GM10266 (cell line): ENCODE results near the gene CNTN5.

Source experiments
- DNase-seq: peaks from one replicate; pipeline ENCODE4 v3.0.0; 2012; ENCODE audit errors: extremely low spot score
- TF ChIP-seq, protein P1 (sequence below): IDR thresholded peaks from 2 replicates; pipeline ENCODE4 v1.5.1; 2012; ENCODE audit warnings: mild to moderate bottlenecking, low read depth; ENCODE audit not compliant: control insufficient read depth, insufficient read depth; ENCODE audit errors: missing control alignments

The CNTN5 gene

DNA sequence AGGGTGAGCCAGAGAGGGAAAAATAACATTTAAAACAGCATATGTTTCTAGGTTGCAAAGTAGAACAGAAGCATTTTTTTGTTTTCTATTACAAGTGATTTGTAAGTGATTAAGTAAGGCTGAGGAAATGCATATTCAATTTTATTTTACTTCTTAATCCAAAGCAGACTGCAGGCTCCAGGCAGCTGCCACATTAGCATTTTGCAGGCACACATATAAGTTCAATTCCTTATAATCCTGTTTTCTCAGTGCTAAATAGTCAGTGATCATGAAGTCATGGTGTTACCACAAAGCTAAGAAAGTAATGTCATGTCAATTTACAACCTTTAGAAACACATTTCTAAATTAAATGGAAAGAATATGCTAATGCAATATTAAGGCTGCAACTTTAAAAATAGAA is 149.8 kb downstream of the CNTN5 start:
- DNase-seq, result no peak
- TF ChIP-seq, protein P1, sequence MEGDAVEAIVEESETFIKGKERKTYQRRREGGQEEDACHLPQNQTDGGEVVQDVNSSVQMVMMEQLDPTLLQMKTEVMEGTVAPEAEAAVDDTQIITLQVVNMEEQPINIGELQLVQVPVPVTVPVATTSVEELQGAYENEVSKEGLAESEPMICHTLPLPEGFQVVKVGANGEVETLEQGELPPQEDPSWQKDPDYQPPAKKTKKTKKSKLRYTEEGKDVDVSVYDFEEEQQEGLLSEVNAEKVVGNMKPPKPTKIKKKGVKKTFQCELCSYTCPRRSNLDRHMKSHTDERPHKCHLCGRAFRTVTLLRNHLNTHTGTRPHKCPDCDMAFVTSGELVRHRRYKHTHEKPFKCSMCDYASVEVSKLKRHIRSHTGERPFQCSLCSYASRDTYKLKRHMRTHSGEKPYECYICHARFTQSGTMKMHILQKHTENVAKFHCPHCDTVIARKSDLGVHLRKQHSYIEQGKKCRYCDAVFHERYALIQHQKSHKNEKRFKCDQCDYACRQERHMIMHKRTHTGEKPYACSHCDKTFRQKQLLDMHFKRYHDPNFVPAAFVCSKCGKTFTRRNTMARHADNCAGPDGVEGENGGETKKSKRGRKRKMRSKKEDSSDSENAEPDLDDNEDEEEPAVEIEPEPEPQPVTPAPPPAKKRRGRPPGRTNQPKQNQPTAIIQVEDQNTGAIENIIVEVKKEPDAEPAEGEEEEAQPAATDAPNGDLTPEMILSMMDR, result no peak

DNA sequence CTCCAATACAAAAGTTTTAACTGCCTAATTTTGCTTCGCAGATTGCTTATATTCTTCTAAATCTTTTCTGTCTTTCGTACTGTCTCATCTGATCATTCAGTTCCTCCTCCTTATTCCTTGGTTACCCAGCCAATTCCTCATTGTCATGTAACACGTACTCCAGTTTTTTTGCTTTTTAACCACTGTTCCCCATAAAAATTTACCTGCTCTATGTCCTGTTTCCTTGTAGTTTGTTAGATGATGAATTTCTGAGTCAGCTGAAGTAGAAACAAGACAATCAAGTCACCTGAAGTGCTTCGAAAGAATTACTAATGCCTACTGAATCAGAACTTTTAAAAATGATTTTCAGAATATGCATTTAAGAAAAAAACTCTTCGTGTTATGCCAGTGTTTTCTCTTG is 150.6 kb downstream of the CNTN5 start:
- DNase-seq, result no peak
- TF ChIP-seq, protein P1, result no peak

DNA sequence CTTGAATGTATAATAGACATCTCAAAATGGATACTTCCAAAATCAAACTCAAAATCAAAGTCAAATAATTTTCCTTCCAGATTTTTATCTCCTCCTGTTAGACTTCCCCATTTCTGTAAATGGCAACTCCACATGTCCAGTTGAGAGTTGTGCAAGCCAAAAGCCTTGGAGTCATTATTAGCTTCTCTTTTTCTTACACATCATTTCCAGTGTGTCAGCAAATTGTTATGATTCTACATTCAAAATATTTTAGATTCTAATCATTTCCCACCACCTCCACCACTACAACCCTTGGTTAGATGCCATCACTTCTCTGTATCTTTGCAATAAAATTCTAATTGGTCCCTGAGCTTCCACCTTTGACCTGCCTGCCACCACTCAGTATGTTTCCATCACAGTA is 155.7 kb downstream of the CNTN5 start:
- TF ChIP-seq, protein P1, result no peak
- no peak for DNase-seq

DNA sequence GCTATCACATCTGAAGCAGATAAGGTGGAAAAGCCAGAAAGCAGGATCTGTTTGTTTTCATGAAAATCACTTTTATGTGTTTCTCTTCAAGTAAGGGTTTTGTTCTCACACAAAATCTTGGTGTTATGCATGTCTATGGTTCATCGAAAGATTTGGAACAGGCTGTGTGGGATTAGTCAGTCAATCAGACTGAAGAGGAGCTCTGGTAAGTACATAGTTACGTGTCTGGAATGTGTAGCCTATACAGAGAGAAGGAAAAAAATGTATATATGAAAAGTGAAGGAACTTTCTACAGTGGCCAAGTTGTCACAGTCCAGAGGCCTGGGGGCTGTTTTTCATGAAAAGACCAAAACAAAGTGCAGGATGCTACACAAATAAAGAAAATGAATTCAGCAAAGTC is 156.7 kb downstream of the CNTN5 start:
- TF ChIP-seq, protein P1, result no peak
- DNase-seq, result no peak

DNA sequence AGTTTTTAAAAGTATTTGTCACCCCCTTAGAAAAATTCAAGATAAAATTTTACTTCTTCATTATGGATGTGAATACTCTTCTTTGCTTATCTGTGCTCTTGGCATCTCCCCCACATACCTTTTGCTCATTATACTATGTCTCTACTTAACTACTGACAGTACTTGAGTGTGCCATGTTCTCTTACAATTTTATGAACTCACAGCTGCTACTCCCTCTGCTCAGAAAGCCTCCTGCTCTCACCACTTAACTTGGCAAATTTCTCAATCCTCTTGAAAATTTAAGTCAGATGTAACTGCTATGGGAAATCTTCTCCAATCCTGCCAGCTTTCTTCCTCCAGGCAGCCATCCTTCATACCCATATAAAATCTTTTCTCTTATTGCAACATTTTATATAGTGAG is 163.4 kb downstream of the CNTN5 start:
- no peak for DNase-seq
- TF ChIP-seq, protein P1, result no peak

DNA sequence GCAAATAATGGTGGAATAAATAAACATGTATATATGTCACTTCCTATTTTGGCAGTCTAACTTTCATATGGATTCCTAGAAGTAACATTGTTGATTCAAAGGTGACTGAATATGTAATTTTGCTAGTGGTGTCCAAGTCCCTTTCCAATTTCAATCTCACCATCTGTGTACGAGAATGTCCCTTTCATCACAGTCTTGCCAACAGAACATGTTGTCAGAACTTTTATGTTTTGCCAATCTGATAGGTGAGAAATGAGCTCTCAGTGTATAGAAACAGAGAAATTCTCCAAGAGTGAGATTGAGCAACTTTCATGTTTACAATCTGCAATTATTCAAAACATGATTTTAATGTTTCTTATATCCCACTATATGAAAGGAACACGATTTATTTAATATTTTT is 167.5 kb downstream of the CNTN5 start:
- DNase-seq, result no peak
- TF ChIP-seq, protein P1, result no peak

DNA sequence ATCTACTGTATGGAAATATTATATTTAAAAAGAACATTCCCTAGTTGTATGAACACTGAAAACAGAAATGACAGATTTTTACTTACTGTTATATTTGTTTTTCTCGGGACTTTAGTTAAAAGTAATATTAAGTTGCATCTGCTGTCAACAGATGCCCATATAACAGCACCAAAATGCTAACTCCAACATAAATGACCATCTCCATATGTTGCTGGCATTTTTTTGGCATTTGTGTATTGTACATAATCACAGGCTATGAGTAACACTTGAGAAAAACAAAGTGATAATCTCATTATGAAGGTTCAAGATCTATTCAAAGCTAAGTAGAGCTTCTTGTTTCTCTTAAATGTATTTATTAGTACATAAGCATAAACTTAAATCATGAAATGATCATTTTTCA is 172.0 kb downstream of the CNTN5 start:
- DNase-seq, result no peak
- TF ChIP-seq, protein P1, result no peak
